T follicular helper cell (primary cell): ENCODE results near the gene CCDC110.
"Not testable (repeated sequence)": the region's sequence is repeated elsewhere in the genome, so short reads cannot be mapped to it uniquely, and the experiment has no call there.

ENCODE experiments used
- DNase-seq: peaks from one replicate; pipeline ENCODE4 v3.0.0-alpha.2; 2020; ENCODE audit warnings: low read depth
- total RNA-seq, 2 experiments: gene quantifications; one replicate each; lab custom pipeline; 2026; lab: John Stamatoyannopoulos, UW

Gene CCDC110
- total RNA-seq: 0.35 to 0.84 reads per million in 2 experiments

GRCh38 chr4:185471235-185472102 is at the start of gene CCDC110:
TSS of gene CCDC110 (minus strand) at chr4:185471733. CDS start at chr4:185471683, 50 bp downstream.
- DNase-seq: peak; percentile 90

GRCh38 chr4:185520119-185520518 is 48.6 kb upstream of the CCDC110 start:
- no peak for DNase-seq

GRCh38 chr4:185518494-185518893 is 47.0 kb upstream of the CCDC110 start:
- no peak for DNase-seq

- no peak for DNase-seq
Observed at GRCh38 chr4:185518069-185518468, 46.5 kb upstream of the CCDC110 start.

GRCh38 chr4:185515248-185515647 is 43.7 kb upstream of the CCDC110 start:
- no peak for DNase-seq

- DNase-seq: no peak
Observed at GRCh38 chr4:185514182-185514697, 42.7 kb upstream of the CCDC110 start.

GRCh38 chr4:185513489-185514181 is 42.1 kb upstream of the CCDC110 start:
- no peak for DNase-seq

- DNase-seq: no peak
Observed at GRCh38 chr4:185512516-185512915, 41.0 kb upstream of the CCDC110 start.

GRCh38 chr4:185511243-185511642 is 39.7 kb upstream of the CCDC110 start:
- not testable (repeated sequence) for DNase-seq

GRCh38 chr4:185510806-185511205 is 39.3 kb upstream of the CCDC110 start:
- no peak for DNase-seq

- no peak for DNase-seq
Observed at GRCh38 chr4:185508181-185508580, 36.6 kb upstream of the CCDC110 start.

- DNase-seq: no peak
Observed at GRCh38 chr4:185506422-185506821, 34.9 kb upstream of the CCDC110 start.

GRCh38 chr4:185504098-185505047 is 32.8 kb upstream of the CCDC110 start:
- no peak for DNase-seq

- DNase-seq: no peak
Observed at GRCh38 chr4:185502386-185502785, 30.9 kb upstream of the CCDC110 start.

GRCh38 chr4:185500576-185500975 is 29.0 kb upstream of the CCDC110 start:
- DNase-seq: no peak

- no peak for DNase-seq
Observed at GRCh38 chr4:185500035-185500434, 28.5 kb upstream of the CCDC110 start.

- no peak for DNase-seq
Observed at GRCh38 chr4:185488650-185489049, 17.1 kb upstream of the CCDC110 start.

GRCh38 chr4:185481401-185481800 is 9.9 kb upstream of the CCDC110 start:
- no peak for DNase-seq

- no peak for DNase-seq
Observed at GRCh38 chr4:185480016-185480732, 8.6 kb upstream of the CCDC110 start.

- no peak for DNase-seq
Observed at GRCh38 chr4:185479507-185479971, 8.0 kb upstream of the CCDC110 start.

- DNase-seq: no peak
Observed at GRCh38 chr4:185473247-185473646, 1.7 kb upstream of the CCDC110 start.
